Ureter (tissue), 1 donor: ENCODE measurements around the gene RPTOR. TPM values are rescaled to one million over a fixed set of nuclear protein-coding genes. Genes with fewer than 3 reads are reported as not detected.

Experiments used
- DNase-seq: peaks from one replicate; pipeline ENCODE4 v3.0.0-alpha.2; 2020; ENCODE audit warnings: low spot score
- total RNA-seq: library from RNA; stranded (reverse); gene quantifications from one replicate; pipeline ENCODE4 v1.2.4, GENCODE V29; 2023
- donor health status: DM: yes; HTN: yes; CAD: no.

Gene RPTOR
- total RNA-seq, 1 donor from 2014 or later = 64.2 TPM

DNA sequence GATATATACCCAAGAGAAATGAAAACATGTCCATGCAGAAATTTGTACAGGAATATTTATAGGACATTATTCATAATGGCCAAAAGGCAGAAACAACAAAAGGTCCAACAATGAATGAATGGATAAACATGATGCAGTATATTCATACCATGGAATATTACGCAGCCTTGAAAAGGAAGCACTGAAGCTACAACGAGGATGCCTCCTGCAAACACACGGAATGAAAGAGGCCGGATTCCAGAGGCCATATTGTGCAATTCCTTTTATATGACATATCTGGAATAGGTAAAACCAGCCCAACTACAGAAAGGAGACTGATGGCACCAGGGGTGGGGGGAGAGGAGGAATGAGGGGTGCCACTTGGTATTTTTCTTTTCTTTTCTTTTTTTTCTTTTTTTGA is 432.5 kb downstream of the RPTOR start:
- no peak for DNase-seq

DNA sequence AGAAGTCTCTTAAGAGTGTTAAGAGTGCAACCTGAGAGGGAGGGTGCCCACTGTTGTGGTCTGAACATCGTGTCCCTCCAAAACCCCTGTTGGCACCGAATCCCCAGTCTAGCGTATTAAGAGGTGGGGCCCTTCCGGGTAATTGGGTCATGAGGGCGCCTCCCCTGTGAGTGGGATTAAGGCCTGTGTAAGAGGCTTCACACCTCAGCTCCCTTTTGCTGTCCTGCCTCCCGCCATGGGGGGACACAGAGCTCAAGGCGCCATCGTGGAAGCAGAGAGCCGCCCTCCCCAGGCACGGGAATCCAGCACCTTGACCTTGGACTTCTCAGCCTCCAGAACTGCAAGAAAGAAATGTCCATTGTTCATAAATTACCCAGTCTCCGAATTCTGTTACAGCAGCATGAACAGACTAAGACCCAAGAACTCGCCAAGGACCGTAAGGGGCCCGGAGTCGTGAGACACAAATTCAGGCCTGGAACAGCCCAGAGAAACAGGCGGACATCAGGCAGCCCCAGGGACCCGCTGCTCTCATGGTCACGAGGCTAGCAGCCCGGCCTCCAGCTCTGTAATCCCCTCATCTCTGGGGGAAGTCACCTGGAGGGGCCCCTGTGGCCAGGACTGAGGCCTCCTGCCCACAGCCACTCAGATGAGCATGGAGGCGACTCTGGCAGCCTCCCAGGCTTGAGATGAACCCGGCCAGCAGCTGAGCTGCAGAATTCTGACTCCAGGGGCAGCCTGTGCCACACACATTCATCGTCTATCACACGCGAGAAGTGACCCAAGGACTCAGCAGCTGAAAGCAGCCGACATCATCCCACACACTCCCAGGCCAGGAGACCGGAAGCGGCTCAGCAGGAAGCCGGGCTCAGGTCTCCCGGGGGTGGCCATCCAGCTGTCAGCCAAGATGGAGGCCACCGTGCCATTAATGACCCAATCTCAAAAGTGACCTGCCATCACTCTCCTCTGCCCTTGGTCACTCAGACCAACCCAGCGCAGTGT is 434.2 kb downstream of the RPTOR start:
- no peak for DNase-seq

DNA sequence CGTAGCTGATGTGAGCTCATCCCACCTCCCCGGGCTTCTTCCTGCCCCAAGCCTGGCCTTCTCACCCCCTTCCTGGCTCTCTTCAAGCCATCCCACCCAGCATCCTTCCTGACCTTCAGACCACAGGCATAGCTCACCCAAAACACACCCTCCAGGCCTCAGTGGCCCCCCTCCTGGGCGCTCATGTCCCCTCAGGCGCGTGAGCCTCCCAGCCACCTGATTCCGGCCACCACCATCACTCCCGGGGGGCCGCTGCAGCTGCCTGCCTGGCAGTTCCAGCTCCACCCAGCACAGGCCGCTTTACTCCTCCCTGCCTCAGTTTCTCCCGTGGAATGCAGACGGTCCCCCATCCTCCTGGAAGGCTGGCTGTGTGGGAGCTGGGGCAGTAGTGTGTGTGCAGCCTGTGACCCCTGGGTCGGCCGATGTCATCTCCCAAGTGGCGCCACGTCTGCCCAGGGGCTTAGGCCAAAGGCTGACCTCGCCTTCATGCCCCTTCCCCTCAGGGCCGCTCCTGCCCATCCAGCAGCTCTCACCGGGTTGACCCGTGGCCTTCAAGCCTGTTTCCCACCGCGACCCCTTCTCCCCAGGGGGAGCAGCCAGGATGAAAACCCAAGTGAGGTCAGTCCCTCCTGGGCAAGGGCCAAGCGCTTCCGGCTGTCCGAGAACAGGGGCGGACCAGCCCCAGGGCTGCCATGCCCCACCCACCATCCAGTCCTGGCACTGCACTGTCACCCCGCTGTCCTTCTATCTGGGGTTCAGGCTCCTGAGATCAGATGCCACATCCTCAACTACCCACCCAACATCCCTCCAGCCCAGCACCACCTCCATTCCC is 435.1 kb downstream of the RPTOR start:
- DNase-seq = no peak

DNA sequence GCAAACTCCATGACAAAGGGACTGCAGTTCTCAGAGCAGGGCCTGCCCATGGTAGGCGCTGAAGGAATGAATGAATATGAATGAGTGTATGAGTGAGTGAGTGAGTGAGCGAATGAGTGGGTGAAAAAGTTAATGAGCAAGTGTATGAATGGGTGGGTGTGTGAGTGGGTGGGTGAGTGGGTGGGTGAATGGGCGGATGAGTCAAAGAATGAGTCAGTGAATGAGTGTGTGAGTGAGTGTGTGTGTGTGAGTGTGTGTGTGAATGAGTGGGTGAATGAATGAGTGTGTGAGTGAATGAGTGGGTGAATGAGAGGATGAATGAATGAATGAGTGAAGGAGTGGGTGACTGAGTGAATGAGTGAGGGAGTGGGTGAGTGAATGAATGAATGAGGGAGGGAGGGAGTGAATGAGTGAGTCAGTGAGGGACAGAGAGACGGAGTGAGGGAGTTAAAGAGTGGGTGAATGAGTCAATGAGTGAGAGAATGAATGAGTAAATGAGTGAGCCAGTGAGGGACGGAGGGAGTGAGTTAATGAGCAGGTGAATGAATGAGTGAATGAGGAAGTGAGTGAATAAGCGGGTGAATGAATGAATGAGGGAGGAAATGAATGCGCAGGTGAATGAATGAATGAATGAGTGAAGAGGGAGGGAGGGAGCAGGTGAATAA is 435.9 kb downstream of the RPTOR start:
- no peak for DNase-seq

DNA sequence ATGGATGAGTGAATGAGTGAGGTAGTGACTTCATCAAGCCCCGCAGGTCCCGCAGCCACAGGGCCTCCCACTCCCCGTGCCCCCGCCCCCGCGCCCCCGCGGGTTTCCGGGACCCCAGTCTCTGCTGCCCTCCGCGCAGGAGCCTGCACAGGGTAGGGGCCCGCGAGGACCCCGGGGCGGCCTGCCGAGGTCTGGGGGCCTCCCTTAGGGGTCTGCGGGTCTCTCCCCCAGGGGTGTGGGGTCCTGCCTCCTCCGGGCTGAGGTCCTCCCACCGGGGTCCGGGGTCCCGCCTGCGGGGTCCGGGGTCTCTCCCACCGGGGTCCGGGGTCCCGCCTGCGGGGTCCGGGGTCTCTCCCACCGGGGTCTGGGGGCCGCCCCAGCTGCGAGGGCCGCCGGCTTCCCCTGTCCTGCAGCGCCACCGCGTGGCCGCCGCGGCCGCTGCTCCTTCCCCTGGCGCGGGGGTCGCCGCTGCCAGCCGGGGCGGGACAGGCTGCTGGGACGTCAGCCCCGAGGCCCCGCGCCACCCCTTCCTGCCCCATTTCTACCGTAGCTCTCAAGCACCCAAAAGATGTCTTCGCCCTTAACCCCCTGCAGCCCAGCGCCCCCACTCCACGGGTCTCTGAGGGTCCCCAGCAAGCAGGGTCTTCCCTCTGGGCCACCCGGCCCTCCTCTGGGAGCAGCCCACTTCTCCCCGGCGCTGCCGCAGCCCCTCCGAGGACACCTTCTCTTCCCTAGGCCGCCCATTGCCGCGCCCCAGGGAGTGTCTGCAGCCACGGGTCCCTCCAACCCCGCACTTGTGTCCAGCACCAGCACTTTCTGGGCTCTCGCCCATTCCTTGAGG is 436.6 kb downstream of the RPTOR start:
- DNase-seq = no peak

DNA sequence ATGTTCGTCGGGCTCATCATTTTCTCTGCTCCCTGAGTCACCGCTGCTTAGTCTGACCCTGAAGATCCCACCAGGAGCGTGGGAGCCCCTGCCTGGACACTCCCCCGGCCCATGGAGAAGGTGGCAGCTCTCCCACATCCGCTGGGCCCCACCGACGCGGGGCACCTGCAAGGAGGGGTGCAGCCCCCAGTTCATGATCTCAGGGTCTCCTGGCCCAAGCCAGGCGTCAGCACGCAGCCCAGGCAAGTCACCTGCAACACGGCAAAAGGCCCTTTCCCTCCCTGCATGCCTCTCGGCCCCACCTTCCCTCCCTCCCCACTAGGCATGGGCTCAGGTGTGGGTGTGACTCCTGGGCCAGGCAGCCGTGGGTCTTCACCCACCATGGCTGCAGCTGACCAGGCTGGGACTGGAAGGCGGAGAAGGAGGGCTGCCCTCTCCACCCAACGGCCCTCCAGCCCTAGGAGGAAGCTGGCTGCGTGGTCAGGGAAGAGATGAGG is 437.3 kb downstream of the RPTOR start:
- no peak for DNase-seq

DNA sequence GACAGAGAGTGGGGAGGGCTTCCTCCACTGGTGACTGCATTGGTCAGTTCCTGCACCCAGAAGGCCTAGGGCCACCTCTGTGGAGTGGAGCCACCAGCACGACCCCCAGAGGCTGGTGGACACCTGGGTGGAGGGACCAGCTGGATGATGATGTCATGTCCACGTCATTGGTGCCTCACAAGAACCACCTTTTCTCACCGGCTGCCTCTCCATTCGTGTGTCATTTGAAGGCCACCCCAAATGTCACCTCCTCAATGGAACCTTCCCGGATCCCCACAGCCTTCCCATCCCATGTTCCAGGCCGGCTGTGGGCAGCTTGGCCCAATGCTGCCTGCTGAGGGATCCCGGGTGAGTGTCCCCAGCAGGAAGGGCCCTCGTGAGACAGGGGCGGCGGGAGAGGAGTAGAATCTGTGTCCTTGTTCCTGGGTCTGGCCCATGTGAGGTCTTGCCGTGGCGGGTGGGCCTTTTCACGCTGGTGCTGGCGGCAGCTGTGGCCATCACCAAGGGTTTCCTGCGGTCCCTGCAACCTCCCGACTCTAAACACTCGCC is 437.9 kb downstream of the RPTOR start:
- DNase-seq = no peak

DNA sequence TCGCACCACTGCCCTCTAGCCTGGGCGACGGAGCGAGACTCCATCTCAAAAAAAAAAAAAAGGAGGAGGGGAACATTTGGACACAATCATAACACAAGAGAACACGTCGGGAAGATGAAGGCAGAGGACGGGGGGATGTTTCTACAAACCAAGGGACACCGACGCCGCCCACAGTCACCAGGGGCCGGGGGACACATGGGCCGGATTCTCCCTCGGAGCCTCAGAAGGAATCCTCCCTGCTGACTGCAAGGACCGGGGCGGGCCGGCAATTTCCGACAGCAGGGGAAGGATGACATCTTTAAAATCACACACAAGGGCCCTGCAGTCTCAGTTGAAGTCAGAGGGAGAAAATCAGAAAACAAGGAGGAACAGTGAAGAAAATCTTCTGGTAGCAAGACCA is 438.9 kb downstream of the RPTOR start:
- no peak for DNase-seq

DNA sequence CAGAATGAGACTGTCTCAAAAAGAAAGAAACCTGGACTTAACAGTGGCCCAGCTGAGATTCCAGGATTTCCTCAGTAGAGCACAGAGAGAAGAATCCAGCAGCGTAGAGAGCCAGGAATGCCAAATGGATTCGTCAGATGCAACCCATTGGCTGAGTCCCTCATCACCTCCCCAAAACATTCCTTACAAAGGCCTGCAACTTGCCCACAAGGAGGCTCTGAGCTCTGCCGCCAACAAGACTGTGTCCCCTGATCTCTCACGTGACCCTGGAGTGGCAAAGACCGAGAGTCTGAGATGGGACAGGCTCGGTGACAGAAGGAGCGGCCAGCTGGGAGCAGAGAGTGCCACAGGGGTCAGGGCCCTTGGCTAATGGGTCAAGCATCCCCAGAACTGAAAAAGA is 440.1 kb downstream of the RPTOR start:
- DNase-seq = no peak

DNA sequence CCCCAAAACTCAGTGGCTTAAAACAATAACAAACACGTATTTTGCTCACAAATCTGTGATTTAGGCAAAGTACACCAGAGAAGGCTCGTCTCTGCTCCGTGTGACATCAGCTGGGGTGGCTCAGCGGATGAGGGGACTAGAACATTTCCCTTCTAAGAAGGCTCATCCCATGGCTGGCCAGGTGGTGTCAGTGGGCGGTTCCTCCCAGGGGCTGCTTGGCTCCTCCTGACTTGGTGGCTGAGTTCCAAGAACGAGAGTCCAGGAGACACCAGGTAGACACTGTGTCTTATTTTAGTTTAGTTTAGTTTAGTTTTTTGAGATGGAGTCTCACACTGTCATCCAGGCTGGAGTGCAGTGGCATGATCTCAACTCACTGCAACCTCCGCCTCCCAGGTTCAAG is 441.4 kb downstream of the RPTOR start:
- DNase-seq = no peak

DNA sequence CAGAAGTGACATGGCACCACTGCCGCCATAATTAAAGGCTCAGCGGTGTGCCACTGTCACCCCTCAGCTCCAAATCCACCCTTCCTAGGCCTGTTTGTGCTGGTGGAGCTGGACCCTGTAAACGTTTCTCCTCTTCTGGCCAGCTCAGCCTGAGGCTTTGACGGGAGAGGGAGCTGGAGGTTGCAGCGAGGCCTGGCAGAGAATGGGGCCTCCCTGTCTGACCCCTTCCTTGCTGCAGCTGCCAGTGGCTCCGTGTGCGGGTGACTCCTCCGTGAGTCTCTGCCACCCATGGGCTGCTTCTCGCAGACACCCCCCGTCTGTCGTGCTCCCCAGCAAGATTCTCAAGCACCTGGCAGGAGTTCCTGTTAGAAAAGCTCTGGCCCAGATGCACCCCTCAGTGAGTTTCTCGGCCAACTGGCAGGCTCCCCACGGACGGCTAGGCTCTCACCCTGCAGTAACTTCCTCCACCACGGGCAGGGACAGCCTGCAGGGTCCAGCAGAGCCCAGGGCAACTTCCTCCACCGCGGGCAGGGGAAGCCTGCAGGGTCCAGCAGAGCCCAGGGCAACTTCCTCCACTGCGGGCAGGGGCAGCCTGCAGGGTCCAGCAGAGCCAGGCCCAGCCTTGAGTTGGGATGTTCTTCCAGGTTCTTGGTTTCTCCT is 442.3 kb downstream of the RPTOR start:
- DNase-seq = no peak

DNA sequence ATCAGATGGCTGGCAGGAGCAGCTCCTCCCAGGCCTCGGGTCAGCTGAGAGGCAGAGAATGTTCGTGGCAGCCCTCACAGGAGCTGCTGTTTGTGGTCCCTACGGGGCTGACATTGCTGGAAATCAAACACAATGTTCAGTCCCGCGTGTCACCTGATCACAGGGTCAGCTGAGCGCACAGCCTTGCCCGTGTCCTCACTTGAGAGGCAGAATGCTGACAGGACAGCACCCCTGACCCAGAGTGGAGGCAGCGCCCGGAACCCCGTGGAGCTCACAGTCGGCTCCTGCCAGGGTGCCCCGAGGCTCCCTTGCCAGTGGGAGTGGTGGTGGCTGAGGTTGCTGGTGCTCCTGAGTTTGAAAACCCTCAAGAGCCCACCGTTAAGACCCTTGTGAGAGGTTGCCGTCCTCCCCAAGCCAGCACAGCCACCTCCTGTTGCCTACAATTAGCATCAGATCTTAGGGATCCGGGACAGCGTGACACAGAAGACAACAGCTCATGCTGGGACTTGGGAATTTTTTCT is 443.4 kb downstream of the RPTOR start:
- no peak for DNase-seq

DNA sequence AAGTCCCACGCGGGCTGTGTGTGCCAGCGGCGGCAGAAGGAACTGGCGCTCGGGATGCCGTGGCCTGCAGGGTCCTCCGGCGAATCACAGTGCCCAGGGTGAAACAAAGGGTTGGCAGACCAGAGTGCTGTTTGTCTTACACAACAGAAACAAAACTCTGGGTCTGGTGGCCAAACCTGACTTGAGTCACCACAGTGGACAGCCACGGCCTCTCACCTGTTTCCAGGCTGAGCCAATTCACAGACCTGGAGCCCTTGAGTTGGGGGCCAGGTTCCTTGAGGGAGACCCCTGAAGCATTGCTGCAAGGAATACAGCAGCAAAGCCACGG is 444.9 kb downstream of the RPTOR start:
- DNase-seq = no peak

DNA sequence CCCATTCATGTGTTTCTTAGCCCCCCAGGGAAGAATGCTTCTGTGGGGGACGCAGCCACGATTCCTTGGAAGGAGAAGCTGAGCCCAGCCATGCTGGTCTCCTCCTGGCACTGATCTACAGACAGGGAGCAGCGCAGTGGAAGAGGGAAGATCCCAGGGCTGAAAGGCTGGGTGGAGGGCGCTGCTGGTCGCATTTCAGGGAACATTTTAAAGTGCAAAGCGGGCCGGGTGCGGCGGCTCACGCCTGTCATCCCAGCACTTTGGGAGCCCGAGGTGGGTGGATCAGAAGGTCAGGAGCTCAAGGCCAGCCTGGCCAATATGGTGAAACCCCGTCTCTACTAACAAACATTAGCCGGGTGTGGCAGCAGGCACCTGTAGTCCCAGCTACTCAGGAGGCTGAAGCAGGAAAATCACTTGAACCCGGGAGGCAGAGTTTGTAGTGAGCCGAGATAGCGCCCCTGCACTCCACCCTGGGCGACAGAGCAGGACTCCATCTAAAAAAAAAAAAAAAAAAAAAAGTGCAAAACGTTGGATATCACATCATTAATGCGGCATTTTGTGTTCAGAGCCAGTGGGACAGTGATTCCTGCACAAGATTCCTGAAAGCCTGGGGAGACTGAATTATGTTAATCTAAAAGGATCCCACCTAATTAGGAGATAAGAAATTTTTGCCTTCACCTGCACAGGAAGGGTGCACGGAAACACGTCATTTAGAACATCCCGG is 446.4 kb downstream of the RPTOR start:
- DNase-seq = no peak

DNA sequence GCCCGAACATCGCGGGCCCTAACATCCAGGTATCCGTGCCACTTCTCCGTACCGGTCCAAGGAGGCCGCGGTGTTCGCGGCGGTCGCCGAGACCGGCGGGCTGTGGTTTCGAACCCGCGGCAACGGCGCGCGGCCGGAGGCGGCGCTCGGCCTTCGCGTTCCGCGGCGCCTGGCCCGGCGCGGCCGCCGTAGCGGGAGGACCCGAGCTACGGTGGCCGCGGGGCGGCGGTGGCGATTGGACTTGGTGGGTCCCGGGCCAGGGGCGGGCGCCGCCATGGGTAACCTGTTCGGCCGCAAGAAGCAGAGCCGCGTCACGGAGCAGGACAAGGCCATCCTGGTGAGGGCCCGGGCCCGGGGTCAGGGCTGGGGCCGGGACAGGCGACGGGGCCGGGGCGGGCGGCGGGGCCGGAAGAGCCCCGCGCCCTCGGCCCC is 447.0 kb downstream of the RPTOR start, which contains the start of gene CHMP6:
Gene CHMP6 (plus strand): TSS at position 197 of the 432 bp plus-strand sequence. CDS start 78 bp downstream, at position 275.
- no peak for DNase-seq

DNA sequence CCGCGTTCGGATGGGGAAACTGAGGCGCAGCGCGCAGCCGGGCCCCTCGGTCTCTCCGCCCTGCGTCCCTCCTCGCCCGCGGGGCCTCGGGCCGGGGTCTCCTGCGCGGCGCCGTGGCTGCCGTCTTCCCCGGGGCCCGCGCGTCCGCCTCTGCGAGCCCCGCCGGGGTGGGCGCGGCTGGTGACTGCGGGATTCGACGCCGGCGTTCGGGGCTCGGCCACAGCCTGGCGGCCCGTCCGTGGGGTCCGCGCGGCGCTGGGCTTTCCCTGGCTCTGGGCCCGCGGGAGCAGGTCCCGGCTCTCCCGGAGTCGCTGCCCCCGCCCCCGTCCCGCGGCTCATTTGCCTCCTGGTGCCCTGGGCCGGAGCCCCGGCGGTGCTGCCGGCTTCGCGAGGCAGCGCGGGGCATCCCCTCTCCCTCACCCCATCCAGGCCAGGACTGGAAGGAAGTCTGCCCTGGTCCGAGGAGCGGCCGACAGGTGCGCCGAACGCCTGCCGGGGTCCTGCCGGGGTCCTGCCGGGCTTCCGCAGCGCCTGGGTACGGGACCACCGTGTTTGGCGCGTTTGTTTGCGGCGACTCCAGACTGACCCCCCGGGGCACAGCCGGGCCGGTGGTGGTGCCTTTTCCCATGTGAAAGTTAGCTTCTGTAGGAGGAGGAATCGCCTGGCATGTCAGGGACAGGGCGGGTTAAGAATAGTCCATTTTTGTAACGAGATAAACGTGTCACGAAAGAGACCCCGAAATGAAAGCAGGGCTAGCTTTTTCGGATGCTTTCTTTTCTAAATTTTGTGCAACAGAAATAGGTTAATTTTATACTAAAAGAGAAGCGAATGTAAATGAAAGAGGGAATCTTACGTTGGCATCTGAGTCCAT is 447.7 kb downstream of the RPTOR start:
- no peak for DNase-seq

DNA sequence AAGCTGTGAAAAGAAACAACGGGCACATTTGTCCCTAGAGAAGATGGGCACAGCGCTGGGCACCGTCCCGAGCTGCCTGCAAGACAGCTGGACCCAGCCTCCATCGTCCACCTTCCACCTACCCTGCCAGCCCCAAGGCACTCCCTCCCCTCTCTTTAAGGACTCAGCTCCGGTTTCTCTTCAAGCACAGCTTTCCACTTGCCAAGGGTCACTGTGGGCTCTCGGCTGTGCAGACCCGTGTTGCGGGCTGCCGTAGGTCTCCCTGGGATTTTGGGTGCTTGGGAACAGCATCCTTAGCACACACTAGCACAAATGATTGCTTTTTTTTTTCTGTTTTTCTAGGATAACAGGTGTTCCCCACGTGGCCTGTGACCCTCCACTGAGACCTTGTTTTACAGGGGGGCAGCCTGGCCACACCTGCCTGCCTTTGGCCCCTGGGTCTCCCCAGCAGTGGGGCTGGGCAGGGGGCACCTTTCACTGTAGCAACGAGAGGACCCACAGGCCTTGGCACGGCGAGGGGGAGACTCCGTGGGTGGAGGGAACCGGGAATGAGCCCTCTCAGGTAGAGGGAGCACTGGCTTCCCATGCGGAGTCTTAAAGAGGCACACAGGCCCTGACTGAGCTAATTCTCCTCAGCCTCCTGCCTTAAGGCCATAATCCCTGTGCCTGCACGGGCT is 448.4 kb downstream of the RPTOR start:
- DNase-seq = no peak

DNA sequence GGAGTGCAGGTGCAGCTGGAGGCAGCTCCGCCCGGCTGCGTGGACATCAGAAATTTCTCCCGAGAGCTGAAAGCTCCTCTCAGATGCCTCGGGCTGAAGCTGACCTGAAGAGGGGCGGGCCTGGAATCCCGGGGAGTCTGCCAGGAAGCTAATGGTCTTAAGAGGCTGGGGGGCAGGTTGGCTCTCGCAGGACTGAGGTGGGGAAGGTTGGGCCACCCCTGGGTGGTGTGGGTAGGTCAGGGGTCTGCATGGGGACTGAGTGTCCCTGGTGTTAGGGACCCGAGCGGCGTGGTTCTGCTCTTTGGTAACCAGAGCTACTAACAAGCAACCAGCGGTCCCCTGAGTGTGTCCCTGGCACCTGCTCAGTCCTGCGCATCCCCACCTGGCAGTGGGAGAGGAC is 450.5 kb downstream of the RPTOR start:
- no peak for DNase-seq
